BLaER1 treated with 17β-estradiol and CSF1 and Interleukin-3, amounts not matched to agents 10 nM and 100 nM (cell line): ENCODE results near the gene RPL26.
"Not testable (repeated sequence)": the region's sequence is repeated elsewhere in the genome, so short reads cannot be mapped to it uniquely, and the experiment has no call there.

Experiments used
- H3K27ac ChIP-seq, 11 experiments: shearing (Covaris generic); formaldehyde crosslinking; 2 replicates each; pipeline ENCODE4 v1.8.1; 2022
- H3K27me3 ChIP-seq, 11 experiments: shearing (Covaris generic); formaldehyde crosslinking; 2 replicates each; pipeline ENCODE4 v1.8.1; 2022
- H3K36me3 ChIP-seq, 11 experiments: shearing (Covaris generic); formaldehyde crosslinking; 2 replicates each; pipeline ENCODE4 v1.8.1; 2022
- H3K4me1 ChIP-seq, 10 experiments: shearing (Covaris generic); formaldehyde crosslinking; 2 replicates each; pipeline ENCODE4 v1.8.1; 2022
- H3K4me2 ChIP-seq, 11 experiments: shearing (Covaris generic); formaldehyde crosslinking; 2 replicates each; pipeline ENCODE4 v1.8.1; 2022
- H3K4me3 ChIP-seq, 10 experiments: shearing (Covaris generic); formaldehyde crosslinking; 2 replicates each; pipeline ENCODE4 v1.8.1; 2022
- H3K9ac ChIP-seq, 11 experiments: shearing (Covaris generic); formaldehyde crosslinking; 2 replicates each; pipeline ENCODE4 v1.8.1; 2022
- H3K9me3 ChIP-seq, 11 experiments: shearing (Covaris generic); formaldehyde crosslinking; replicated peaks in 1 of 11; 2 replicates each; pipeline ENCODE4 v1.8.1; 2022
- H4K20me1 ChIP-seq, 11 experiments: shearing (Covaris generic); formaldehyde crosslinking; 2 replicates each; pipeline ENCODE4 v1.8.1; 2022
- Cebpa-rat ChIP-seq, 11 experiments: shearing (Covaris generic); IDR thresholded peaks; 2 replicates each; pipeline ENCODE4 v1.8.1; 2022

The RPL26 gene

DNA sequence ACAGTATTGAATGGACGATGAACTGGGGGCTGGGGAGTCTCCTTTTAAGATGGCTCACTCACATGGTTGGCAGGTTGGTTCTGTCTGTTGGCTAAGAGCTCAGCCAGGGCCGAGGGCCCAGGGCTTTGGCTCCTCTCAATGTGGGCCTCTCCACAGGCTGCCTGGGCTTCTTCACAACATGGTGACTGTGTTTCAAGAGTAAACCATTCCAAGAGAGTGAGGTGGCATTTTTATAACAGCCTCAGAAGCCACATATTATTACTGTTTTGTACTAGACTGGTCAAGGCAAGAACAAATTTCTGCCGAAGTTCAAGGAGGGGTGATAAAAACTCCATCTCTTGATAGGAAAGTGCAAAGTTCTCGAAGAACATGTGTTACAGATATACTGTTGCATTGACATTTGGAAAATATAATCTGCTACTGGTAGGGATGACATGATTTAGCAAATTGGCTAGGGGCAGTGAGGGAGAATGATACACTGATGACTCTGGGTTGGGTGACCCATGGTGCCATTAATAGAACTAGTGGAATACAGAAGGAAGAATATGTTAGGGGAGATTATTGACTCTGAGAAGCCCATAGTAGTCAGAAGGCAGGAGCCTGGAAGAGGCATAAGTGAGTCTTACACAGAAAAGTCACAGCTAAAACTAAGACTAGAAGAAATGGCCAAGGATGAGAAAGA is 20.2 kb downstream of the RPL26 start:
- peaks cover 17 to 34% (median 25%) of the 10 kb centered on the region in 10 experiments for H3K4me1 ChIP-seq
- no peak overlapping the region for H3K4me2 ChIP-seq
- no peak overlapping the region for H3K4me3 ChIP-seq
- no peaks in the 10 kb centered on the region for H3K27me3 ChIP-seq
- H3K27ac ChIP-seq: no peak overlapping the region
- H3K36me3 ChIP-seq: peaks cover 0 to 13% (median 4%) of the 10 kb centered on the region in 11 experiments; a peak in 2 of 22 replicates
- no peaks in the 10 kb centered on the region for H3K9me3 ChIP-seq
- no peaks in the 10 kb centered on the region for H4K20me1 ChIP-seq
- no peak overlapping the region for H3K9ac ChIP-seq
- no peak for TF ChIP-seq Cebpa-rat (IDR thresholded peaks at IDR 0.05)

DNA sequence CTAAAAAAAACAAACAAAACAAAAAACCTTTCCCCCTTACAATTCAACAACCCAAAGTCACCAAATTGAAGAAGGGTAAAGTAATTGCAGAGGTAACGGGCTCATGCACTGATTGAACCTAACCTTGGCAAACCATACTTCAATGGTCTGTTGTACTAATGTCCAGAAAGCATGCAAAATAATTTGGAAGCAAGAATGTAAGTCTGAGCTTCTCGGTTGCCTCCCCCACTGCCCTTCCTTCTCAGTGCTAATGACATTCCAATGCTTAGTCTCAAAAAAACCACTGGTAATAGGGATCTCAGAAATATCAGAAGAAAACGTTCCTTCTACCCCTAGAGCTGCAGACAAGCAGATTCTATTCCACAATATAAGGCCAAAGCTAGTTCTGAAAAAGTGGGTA is 22.2 kb downstream of the RPL26 start:
- H3K4me1 ChIP-seq: peaks cover 17 to 34% (median 25%) of the 10 kb centered on the region in 10 experiments
- H3K4me2 ChIP-seq: peak overlapping the region in 10 of 11 experiments; percentile 38 to 79 (median 70); a peak in 19 of 22 replicates
- no peak overlapping the region for H3K4me3 ChIP-seq
- H3K9ac ChIP-seq: no peak overlapping the region
- TF ChIP-seq Cebpa-rat (IDR thresholded peaks at IDR 0.05): no peak
- no peaks in the 10 kb centered on the region for H4K20me1 ChIP-seq
- peaks cover 0 to 13% (median 4%) of the 10 kb centered on the region in 11 experiments; a peak in 2 of 22 replicates for H3K36me3 ChIP-seq
- peak overlapping the region in 4 of 11 experiments; percentile 26 to 66 (median 34); a peak in 3 of 22 replicates for H3K27ac ChIP-seq
- H3K27me3 ChIP-seq: no peaks in the 10 kb centered on the region
- H3K9me3 ChIP-seq: peaks cover 0 to 8% (median 0%) of the 10 kb centered on the region in 11 experiments; a peak in 2 of 22 replicates

GRCh38 chr17:8360260-8360659 is 22.7 kb downstream of the RPL26 start:
- Histone ChIP-seq H3K4me1 (peaks cover 17 to 34% (median 25%) of the 10 kb centered on the region in 10 experiments), H3K4me2 (peak overlapping the region in 10 of 11 experiments; percentile 38 to 79 (median 70); a peak in 21 of 22 replicates)
- no peak for TF ChIP-seq Cebpa-rat (IDR thresholded peaks at IDR 0.05)

DNA sequence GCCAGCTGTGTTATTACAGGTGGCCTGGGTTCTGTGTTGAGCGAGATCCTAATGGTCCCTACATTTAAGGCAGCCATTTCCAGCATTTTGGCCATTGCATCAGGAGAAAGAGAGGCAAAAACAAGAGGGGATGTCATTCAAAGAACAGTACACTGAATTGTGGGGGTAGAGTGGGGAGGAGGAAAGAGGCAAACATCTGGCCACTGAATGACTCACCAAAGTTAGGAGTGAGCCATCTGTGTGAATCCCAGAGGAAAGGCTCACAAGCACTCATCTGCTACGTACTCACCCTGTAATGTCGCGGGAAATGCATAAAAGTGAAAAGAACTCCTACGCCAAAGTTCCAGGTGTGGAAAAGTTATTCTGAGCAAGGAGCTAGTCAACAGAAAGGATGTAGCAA is 23.2 kb downstream of the RPL26 start:
- no peak for TF ChIP-seq Cebpa-rat (IDR thresholded peaks at IDR 0.05)
- Histone ChIP-seq H3K4me1 (peaks cover 17 to 34% (median 25%) of the 10 kb centered on the region in 10 experiments), H4K20me1 (no peaks in the 10 kb centered on the region), H3K9ac (0 out of 22 replicates have a peak overlapping the region, but pooled peaks of 1 of the 11 experiments have one; percentile 7), H3K9me3 (peaks cover 0 to 8% (median 0%) of the 10 kb centered on the region in 11 experiments; a peak in 2 of 22 replicates), H3K36me3 (peaks cover 0 to 7% (median 4%) of the 10 kb centered on the region in 11 experiments; a peak in 2 of 22 replicates), H3K4me2 (peak overlapping the region; percentile 28 to 79 (median 69); a peak in 21 of 22 replicates), H3K27ac (peak overlapping the region in 4 of 11 experiments; percentile 32 to 66 (median 47); a peak in 7 of 22 replicates), H3K27me3 (no peaks in the 10 kb centered on the region), H3K4me3 (no peak overlapping the region)

More at GRCh38 chr17:8360260-8360659, 22.7 kb downstream of the RPL26 start:
- Histone ChIP-seq H3K9ac (peak overlapping the region in 1 of 11 experiments; percentile 17; a peak in 1 of 22 replicates), H3K27ac (peak overlapping the region in 4 of 11 experiments; percentile 26 to 66 (median 34); a peak in 6 of 22 replicates), H4K20me1 (no peaks in the 10 kb centered on the region), H3K9me3 (peaks cover 0 to 8% (median 0%) of the 10 kb centered on the region in 11 experiments; a peak in 2 of 22 replicates), H3K36me3 (peaks cover 0 to 10% (median 4%) of the 10 kb centered on the region in 11 experiments; a peak in 2 of 22 replicates), H3K27me3 (no peaks in the 10 kb centered on the region), H3K4me3 (no peak overlapping the region)

DNA sequence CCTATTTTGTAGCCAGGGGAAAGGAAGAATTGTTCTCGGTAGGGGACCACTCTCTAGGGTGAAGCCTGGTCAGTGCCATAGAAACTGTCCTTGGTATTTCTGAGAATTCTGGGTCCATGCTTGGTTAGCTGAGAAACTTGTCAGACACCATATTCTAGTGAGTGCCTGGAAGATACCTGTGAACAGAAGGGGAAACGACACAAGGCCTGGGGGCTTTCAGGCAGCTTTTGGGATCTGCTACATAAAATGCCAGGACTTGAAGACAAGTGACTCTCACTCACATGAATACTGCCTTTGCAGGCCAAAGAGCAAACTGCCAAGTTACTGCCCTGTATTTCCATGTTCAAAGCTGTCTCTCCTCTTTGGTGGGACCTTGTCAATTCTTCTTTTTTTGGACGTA is 25.1 kb downstream of the RPL26 start:
- no peak overlapping the region for H3K4me3 ChIP-seq
- TF ChIP-seq Cebpa-rat (IDR thresholded peaks at IDR 0.05): no peak
- H3K9me3 ChIP-seq: peaks cover 0 to 8% (median 0%) of the 10 kb centered on the region in 11 experiments; a peak in 2 of 22 replicates

GRCh38 chr17:8354236-8354635 is 28.8 kb downstream of the RPL26 start:
- Histone ChIP-seq H4K20me1 (no peaks in the 10 kb centered on the region), H3K9me3 (peaks cover 0 to 8% (median 0%) of the 10 kb centered on the region in 11 experiments; a peak in 2 of 22 replicates), H3K4me2 (0 out of 22 replicates have a peak overlapping the region, but pooled peaks of 1 of the 11 experiments have one; percentile 5), H3K27ac (no peak overlapping the region), H3K27me3 (no peaks in the 10 kb centered on the region), H3K36me3 (no peaks in the 10 kb centered on the region), H3K4me3 (no peak overlapping the region), H3K9ac (no peak overlapping the region), H3K4me1 (peaks cover 0 to 8% (median 3%) of the 10 kb centered on the region in 10 experiments; a peak in 16 of 20 replicates)
- TF ChIP-seq Cebpa-rat (IDR thresholded peaks at IDR 0.05): no peak

More for the DNA sequence above, 25.1 kb downstream of the RPL26 start:
- Histone ChIP-seq H4K20me1 (no peaks in the 10 kb centered on the region), H3K4me1 (peaks cover 17 to 34% (median 25%) of the 10 kb centered on the region in 10 experiments), H3K4me2 (no peak overlapping the region), H3K27me3 (no peaks in the 10 kb centered on the region), H3K9ac (no peak overlapping the region), H3K27ac (no peak overlapping the region), H3K36me3 (no peaks in the 10 kb centered on the region)

DNA sequence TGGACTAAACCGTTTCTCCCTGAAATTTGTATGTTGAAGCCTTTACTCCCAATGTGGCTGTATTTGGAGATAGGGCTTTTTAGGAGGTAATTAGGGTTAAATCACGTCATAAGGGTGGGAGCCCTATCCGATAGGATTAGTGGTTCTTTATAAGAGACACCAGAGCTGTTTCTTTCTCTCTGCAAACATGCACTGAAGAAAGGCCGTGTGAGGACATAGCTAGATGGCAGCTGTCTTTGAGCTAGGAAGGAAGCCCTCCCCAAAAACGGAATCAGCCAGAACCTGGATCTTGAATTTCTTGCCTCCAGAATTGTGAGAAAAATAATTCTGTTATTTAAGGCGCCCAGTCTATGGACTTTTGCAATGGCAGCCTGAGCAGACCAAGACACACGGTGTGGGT is 29.3 kb downstream of the RPL26 start:
- H3K4me2 ChIP-seq: 0 out of 22 replicates have a peak overlapping the region, but pooled peaks of 1 of the 11 experiments have one; percentile 5
- no peak overlapping the region for H3K9ac ChIP-seq
- no peaks in the 10 kb centered on the region for H3K27me3 ChIP-seq
- no peaks in the 10 kb centered on the region for H4K20me1 ChIP-seq
- H3K27ac ChIP-seq: no peak overlapping the region
- H3K4me3 ChIP-seq: no peak overlapping the region
- TF ChIP-seq Cebpa-rat (IDR thresholded peaks at IDR 0.05): no peak
- peaks cover 0 to 8% (median 0%) of the 10 kb centered on the region in 11 experiments; a peak in 2 of 22 replicates for H3K9me3 ChIP-seq
- no peaks in the 10 kb centered on the region for H3K36me3 ChIP-seq
- H3K4me1 ChIP-seq: peaks cover 0 to 3% (median 0%) of the 10 kb centered on the region in 10 experiments; a peak in 3 of 20 replicates

DNA sequence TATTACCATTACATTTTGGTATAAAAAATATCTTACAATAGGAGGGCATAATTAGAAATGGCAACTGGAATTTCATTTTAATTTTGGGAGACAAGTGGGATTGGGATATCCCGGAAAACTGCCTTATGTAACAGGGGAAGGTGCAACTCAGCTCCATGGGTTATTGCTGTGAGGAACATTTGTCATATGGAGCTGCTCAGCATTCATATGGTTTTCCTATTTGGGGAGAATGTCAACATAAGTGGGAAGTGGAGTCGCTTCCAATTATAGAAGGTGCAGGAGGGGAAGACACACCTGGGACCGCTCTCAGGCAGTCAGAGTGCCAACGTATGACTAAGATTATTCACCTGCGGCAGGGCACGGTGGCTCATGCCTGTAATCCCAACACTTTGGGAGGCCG is 32.7 kb downstream of the RPL26 start:
- Histone ChIP-seq H3K27me3 (peaks cover 10 to 33% (median 29%) of the 10 kb centered on the region in 11 experiments; a peak in 21 of 22 replicates), H3K9me3 (no peaks in the 10 kb centered on the region), H3K27ac (no peak overlapping the region), H3K4me3 (no peak overlapping the region), H3K36me3 (no peaks in the 10 kb centered on the region), H3K4me2 (peak overlapping the region in 1 of 11 experiments; percentile 5; a peak in 2 of 22 replicates), H4K20me1 (no peaks in the 10 kb centered on the region), H3K9ac (no peak overlapping the region), H3K4me1 (peaks cover 0 to 3% (median 0%) of the 10 kb centered on the region in 10 experiments; a peak in 3 of 20 replicates)
- no peak for TF ChIP-seq Cebpa-rat (IDR thresholded peaks at IDR 0.05)

- not testable (repeated sequence) for H3K36me3 ChIP-seq, H3K27ac ChIP-seq, H3K9ac ChIP-seq, H3K4me2 ChIP-seq, H3K4me1 ChIP-seq, H4K20me1 ChIP-seq, H3K4me3 ChIP-seq, H3K9me3 ChIP-seq
- H3K27me3 ChIP-seq: peaks cover 10 to 33% (median 29%) of the 10 kb centered on the region in 11 experiments; a peak in 21 of 22 replicates
Observed at GRCh38 chr17:8347001-8347400, 36.0 kb downstream of the RPL26 start.
